Activated T-helper 2 cell treated with anti-CD3 and anti-CD28 coated beads, Interferon-gamma antibody, Interleukin-2, Interleukin-4, amounts not matched to agents 10 μg/mL and 5 μg/mL and 100 μg/mL, durations not matched to agents 14 hours and 24 hours and 36 hours (primary cell): Measurements from ENCODE around the gene KCTD2. TPM values are rescaled to one million over a fixed set of nuclear protein-coding genes. Genes with fewer than 3 reads are reported as not detected.
"Not testable (repeated sequence)": the region's sequence is repeated elsewhere in the genome, so short reads cannot be mapped to it uniquely, and the experiment has no call there.

ENCODE experiments used
- DNase-seq: peaks from one replicate; pipeline ENCODE4 v3.0.0; 2021; ENCODE audit warnings: low spot score
- H3K27ac Mint-ChIP-seq: one replicate; pipeline ENCODE4 v1.8.0; 2021; ENCODE audit warnings: mixed read lengths
- H3K27me3 Mint-ChIP-seq: one replicate; pipeline ENCODE4 v1.8.0; 2021; ENCODE audit warnings: low read depth, mixed read lengths
- H3K36me3 Mint-ChIP-seq: one replicate; pipeline ENCODE4 v1.8.0; 2021; ENCODE audit warnings: low read depth, mixed read lengths
- H3K4me1 Mint-ChIP-seq: one replicate; pipeline ENCODE4 v1.8.0; 2021; ENCODE audit warnings: low read depth, mixed read lengths
- H3K4me3 Mint-ChIP-seq: one replicate; pipeline ENCODE4 v1.8.0; 2021; ENCODE audit warnings: low read depth, mild to moderate bottlenecking, moderate library complexity, mixed read lengths
- H3K9me3 Mint-ChIP-seq: one replicate; pipeline ENCODE4 v1.8.0; 2021; ENCODE audit warnings: mixed read lengths
- intact Hi-C: fragments of 100-400 bp; cut with micrococcal nuclease; formaldehyde crosslinking; loops from one replicate; pipeline ENCODE4 v1.15.1; 2023
- total RNA-seq: library from RNA; stranded (reverse); gene quantifications from 2 replicates; pipeline ENCODE4 v1.2.3, GENCODE V29; 2022

KCTD2 gene
- total RNA-seq, 1 donor from 2014 or later = 18.0 TPM

- intact Hi-C loops = no loop called here
- Mint-ChIP-seq H3K9me3 (no peaks in the 10 kb centered on the region), H3K36me3 (peaks cover 12% of the 10 kb centered on the region), H3K4me1 (peaks cover 22% of the 10 kb centered on the region), H3K4me3 (no peak overlapping the region), H3K27me3 (no peaks in the 10 kb centered on the region), H3K27ac (peak overlapping the region; percentile 67)
- DNase-seq = no peak
Observed at GRCh38 chr17:75010683-75011400, 36.2 kb upstream of the KCTD2 start.

- H3K9me3 Mint-ChIP-seq = no peaks in the 10 kb centered on the region
- no peak for DNase-seq
- peaks cover 22% of the 10 kb centered on the region for H3K4me1 Mint-ChIP-seq
- intact Hi-C loops = loop anchor here (2.0 kb wide), 3 partner anchors 21 to 51 kb away; no protein-coding TSS in a partner anchor
- H3K4me3 Mint-ChIP-seq = peak overlapping the region; percentile 95
- H3K27ac Mint-ChIP-seq = peak overlapping the region; percentile 84
- H3K27me3 Mint-ChIP-seq = no peaks in the 10 kb centered on the region
- peaks cover 17% of the 10 kb centered on the region for H3K36me3 Mint-ChIP-seq
Observed at GRCh38 chr17:75011401-75012095, 35.5 kb upstream of the KCTD2 start.

- intact Hi-C loops = loop anchor here (2.0 kb wide), 3 partner anchors 21 to 51 kb away; no protein-coding TSS in a partner anchor
- no peak for DNase-seq
- Mint-ChIP-seq H3K4me1 (peaks cover 22% of the 10 kb centered on the region), H3K9me3 (no peaks in the 10 kb centered on the region), H3K27me3 (no peaks in the 10 kb centered on the region), H3K27ac (peak overlapping the region; percentile 84), H3K4me3 (peak overlapping the region; percentile 95), H3K36me3 (peaks cover 21% of the 10 kb centered on the region)
Observed at GRCh38 chr17:75012096-75012345, 35.0 kb upstream of the KCTD2 start.

- peaks cover 22% of the 10 kb centered on the region for H3K4me1 Mint-ChIP-seq
- H3K27ac Mint-ChIP-seq = peak within 1 kb of the TSS; percentile 86
- DNase-seq = peak; percentile 79
- no peaks in the 10 kb centered on the region for H3K9me3 Mint-ChIP-seq
- peaks cover 21% of the 10 kb centered on the region for H3K36me3 Mint-ChIP-seq
- intact Hi-C loops = loop anchor here (2.0 kb wide), 3 partner anchors 20 to 52 kb away; no protein-coding TSS in a partner anchor
- H3K27me3 Mint-ChIP-seq = no peaks in the 10 kb centered on the region
- peak within 1 kb of the TSS; percentile 95 for H3K4me3 Mint-ChIP-seq
Observed at GRCh38 chr17:75012346-75013091, 34.5 kb upstream of the KCTD2 start, which contains the start of gene MRPL58. TSS of gene MRPL58 (plus strand) at chr17:75012670. CDS start at chr17:75012687, 17 bp downstream.

- Mint-ChIP-seq H3K4me3 (peak overlapping the region; percentile 95), H3K27me3 (no peaks in the 10 kb centered on the region), H3K9me3 (no peaks in the 10 kb centered on the region), H3K36me3 (peaks cover 24% of the 10 kb centered on the region), H3K4me1 (peaks cover 22% of the 10 kb centered on the region), H3K27ac (peak overlapping the region; percentile 86)
- no peak for DNase-seq
- intact Hi-C loops = loop anchor here (2.0 kb wide), 3 partner anchors 20 to 52 kb away; no protein-coding TSS in a partner anchor
Observed at GRCh38 chr17:75013092-75013559, 33.9 kb upstream of the KCTD2 start.

GRCh38 chr17:75019146-75019545, 27.9 kb upstream of the KCTD2 start:
- Mint-ChIP-seq H3K9me3 (no peaks in the 10 kb centered on the region), H3K27me3 (no peaks in the 10 kb centered on the region), H3K4me1 (peaks cover 5% of the 10 kb centered on the region), H3K36me3 (peaks cover 59% of the 10 kb centered on the region), H3K4me3 (no peak overlapping the region), H3K27ac (no peak overlapping the region)
- no peak for DNase-seq
- intact Hi-C loops = no loop called here

GRCh38 chr17:75019710-75020109, 27.3 kb upstream of the KCTD2 start:
- intact Hi-C loops = no loop called here
- Mint-ChIP-seq H3K4me1 (peaks cover 6% of the 10 kb centered on the region), H3K4me3 (no peak overlapping the region), H3K36me3 (peaks cover 61% of the 10 kb centered on the region), H3K9me3 (no peaks in the 10 kb centered on the region), H3K27me3 (no peaks in the 10 kb centered on the region), H3K27ac (no peak overlapping the region)
- DNase-seq = no peak

- Mint-ChIP-seq H3K36me3 (peaks cover 65% of the 10 kb centered on the region), H3K27ac (no peak overlapping the region), H3K4me1 (peaks cover 12% of the 10 kb centered on the region), H3K27me3 (no peaks in the 10 kb centered on the region), H3K9me3 (no peaks in the 10 kb centered on the region), H3K4me3 (no peak overlapping the region)
- no peak for DNase-seq
- intact Hi-C loops = no loop called here
Observed at GRCh38 chr17:75020331-75021110, 26.5 kb upstream of the KCTD2 start.

GRCh38 chr17:75024686-75025397, 22.2 kb upstream of the KCTD2 start:
- no peak overlapping the region for H3K27ac Mint-ChIP-seq
- DNase-seq = no peak
- H3K9me3 Mint-ChIP-seq = peaks cover 3% of the 10 kb centered on the region
- intact Hi-C loops = no loop called here
- H3K4me1 Mint-ChIP-seq = peaks cover 11% of the 10 kb centered on the region
- H3K4me3 Mint-ChIP-seq = peak overlapping the region; percentile 45
- peaks cover 9% of the 10 kb centered on the region for H3K27me3 Mint-ChIP-seq
- H3K36me3 Mint-ChIP-seq = peaks cover 44% of the 10 kb centered on the region

- DNase-seq, H3K9me3 Mint-ChIP-seq, intact Hi-C loops, H3K27ac Mint-ChIP-seq, H3K27me3 Mint-ChIP-seq: not testable (repeated sequence)
- peaks cover 11% of the 10 kb centered on the region for H3K4me1 Mint-ChIP-seq
- H3K36me3 Mint-ChIP-seq = peaks cover 39% of the 10 kb centered on the region
- H3K4me3 Mint-ChIP-seq = peak overlapping the region; percentile 45
Observed at GRCh38 chr17:75025398-75025734, 21.7 kb upstream of the KCTD2 start.

- H3K27me3 Mint-ChIP-seq, DNase-seq, intact Hi-C loops, H3K4me3 Mint-ChIP-seq, H3K27ac Mint-ChIP-seq, H3K9me3 Mint-ChIP-seq: not testable (repeated sequence)
- H3K36me3 Mint-ChIP-seq = peaks cover 26% of the 10 kb centered on the region
- peaks cover 16% of the 10 kb centered on the region for H3K4me1 Mint-ChIP-seq
Observed at GRCh38 chr17:75026650-75027049, 20.4 kb upstream of the KCTD2 start.

GRCh38 chr17:75030161-75030560, 16.9 kb upstream of the KCTD2 start:
- Mint-ChIP-seq H3K4me1 (peaks cover 28% of the 10 kb centered on the region), H3K27me3 (peaks cover 9% of the 10 kb centered on the region), H3K27ac (no peak overlapping the region), H3K36me3 (peaks cover 5% of the 10 kb centered on the region), H3K9me3 (peaks cover 3% of the 10 kb centered on the region), H3K4me3 (no peak overlapping the region)
- DNase-seq = no peak
- intact Hi-C loops = loop anchor here (5.0 kb wide), 2 partner anchors 48 to 68 kb away; no protein-coding TSS in a partner anchor
